ENCODE data around the gene DZIP1L.
"Not testable (repeated sequence)": the region's sequence is repeated elsewhere in the genome, so short reads cannot be mapped to it uniquely, and the experiment has no call there.

DZIP1L gene

GRCh38 chr3:138154534-138154933 is 39.1 kb upstream of the DZIP1L start:
- H3K4me3 ChIP-seq (ENCODE audit: low read depth in 1 of 2, low read length in 2 of 2), result no peak overlapping the region
- no peaks in the 10 kb centered on the region for H3K27me3 ChIP-seq (ENCODE audit: insufficient read depth, low read length, poor library complexity)
- H3K9ac ChIP-seq (ENCODE audit: low read depth, low read length), result no peak overlapping the region
- no peaks in the 10 kb centered on the region for H3K79me2 ChIP-seq (ENCODE audit: insufficient read depth, low read length)
- H3K4me2 ChIP-seq (ENCODE audit: insufficient read depth, low read length), result no peak overlapping the region
- H3K4me1 ChIP-seq (ENCODE audit: insufficient read depth, low read length), result no peaks in the 10 kb centered on the region
- no peak overlapping the region for H2AFZ ChIP-seq (ENCODE audit: low read depth, low read length)
- H3K36me3 ChIP-seq (ENCODE audit: insufficient read depth, low read length), result no peaks in the 10 kb centered on the region
- TF ChIP-seq EZH2 (IDR thresholded peaks at IDR 0.05; ENCODE audit: borderline replicate concordance, low read depth, low read length, severe bottlenecking) (no peak), CTCF (IDR thresholded peaks at IDR 0.05; ENCODE audit: borderline replicate concordance, extremely low read depth, low read length, poor library complexity, severe bottlenecking) (no peak)
- no peaks in the 10 kb centered on the region for H4K20me1 ChIP-seq (ENCODE audit: insufficient read depth, low read length)
- DNase-seq (no peak), ATAC-seq (ENCODE audit: insufficient read depth, low read depth) (no peak)
- H3K9me3 ChIP-seq (ENCODE audit: insufficient read depth, low read length, severe bottlenecking), result no peaks in the 10 kb centered on the region
- H3K27ac ChIP-seq (ENCODE audit: low read length), result no peak overlapping the region

GRCh38 chr3:138148503-138148902 is 33.1 kb upstream of the DZIP1L start:
- Histone ChIP-seq H3K36me3 (ENCODE audit: insufficient read depth, low read length) (no peaks in the 10 kb centered on the region), H3K4me3 (ENCODE audit: low read depth in 1 of 2, low read length in 2 of 2) (no peak overlapping the region), H2AFZ (ENCODE audit: low read depth, low read length) (no peak overlapping the region), H4K20me1 (ENCODE audit: insufficient read depth, low read length) (no peaks in the 10 kb centered on the region), H3K4me2 (ENCODE audit: insufficient read depth, low read length) (no peak overlapping the region), H3K9ac (ENCODE audit: low read depth, low read length) (no peak overlapping the region), H3K9me3 (ENCODE audit: insufficient read depth, low read length, severe bottlenecking) (no peaks in the 10 kb centered on the region), H3K79me2 (ENCODE audit: insufficient read depth, low read length) (no peaks in the 10 kb centered on the region), H3K27me3 (ENCODE audit: insufficient read depth, low read length, poor library complexity) (no peaks in the 10 kb centered on the region), H3K27ac (ENCODE audit: low read length) (no peak overlapping the region), H3K4me1 (ENCODE audit: insufficient read depth, low read length) (no peaks in the 10 kb centered on the region)
- TF ChIP-seq EZH2 (IDR thresholded peaks at IDR 0.05; ENCODE audit: borderline replicate concordance, low read depth, low read length, severe bottlenecking) (no peak), CTCF (IDR thresholded peaks at IDR 0.05; ENCODE audit: borderline replicate concordance, extremely low read depth, low read length, poor library complexity, severe bottlenecking) (no peak)
- ATAC-seq (ENCODE audit: insufficient read depth, low read depth) (no peak), DNase-seq (no peak)

GRCh38 chr3:138142181-138142580 is 26.8 kb upstream of the DZIP1L start:
- H3K27me3 ChIP-seq (ENCODE audit: insufficient read depth, low read length, poor library complexity); H2AFZ ChIP-seq (ENCODE audit: low read depth, low read length); H3K27ac ChIP-seq (ENCODE audit: low read length); H3K36me3 ChIP-seq (ENCODE audit: insufficient read depth, low read length); H3K79me2 ChIP-seq (ENCODE audit: insufficient read depth, low read length); H3K9me3 ChIP-seq (ENCODE audit: insufficient read depth, low read length, severe bottlenecking); H3K4me1 ChIP-seq (ENCODE audit: insufficient read depth, low read length); ATAC-seq (ENCODE audit: insufficient read depth, low read depth); H3K4me3 ChIP-seq (ENCODE audit: low read depth in 1 of 2, low read length in 2 of 2); H4K20me1 ChIP-seq (ENCODE audit: insufficient read depth, low read length); DNase-seq; H3K9ac ChIP-seq (ENCODE audit: low read depth, low read length); H3K4me2 ChIP-seq (ENCODE audit: insufficient read depth, low read length): not testable (repeated sequence)

GRCh38 chr3:138140940-138141339 is 25.5 kb upstream of the DZIP1L start:
- Histone ChIP-seq H3K4me3 (ENCODE audit: low read depth in 1 of 2, low read length in 2 of 2) (no peak overlapping the region), H3K4me1 (ENCODE audit: insufficient read depth, low read length) (no peaks in the 10 kb centered on the region), H3K4me2 (ENCODE audit: insufficient read depth, low read length) (no peak overlapping the region), H4K20me1 (ENCODE audit: insufficient read depth, low read length) (no peaks in the 10 kb centered on the region), H3K79me2 (ENCODE audit: insufficient read depth, low read length) (no peaks in the 10 kb centered on the region), H3K9me3 (ENCODE audit: insufficient read depth, low read length, severe bottlenecking) (no peaks in the 10 kb centered on the region), H3K36me3 (ENCODE audit: insufficient read depth, low read length) (no peaks in the 10 kb centered on the region), H3K27me3 (ENCODE audit: insufficient read depth, low read length, poor library complexity) (peaks cover 5% of the 10 kb centered on the region), H2AFZ (ENCODE audit: low read depth, low read length) (no peak overlapping the region), H3K9ac (ENCODE audit: low read depth, low read length) (no peak overlapping the region), H3K27ac (ENCODE audit: low read length) (no peak overlapping the region)
- DNase-seq, result no peak
- ATAC-seq (ENCODE audit: insufficient read depth, low read depth), result no peak
- TF ChIP-seq CTCF (IDR thresholded peaks at IDR 0.05; ENCODE audit: borderline replicate concordance, extremely low read depth, low read length, poor library complexity, severe bottlenecking) (no peak), EZH2 (IDR thresholded peaks at IDR 0.05; ENCODE audit: borderline replicate concordance, low read depth, low read length, severe bottlenecking) (no peak)

All from DND-41 (cell line).